Measurements from ENCODE around the gene PI4KA. TPM values are rescaled to one million over a fixed set of nuclear protein-coding genes. Genes with fewer than 3 reads are reported as not detected.
"Not testable (repeated sequence)": the region's sequence is repeated elsewhere in the genome, so short reads cannot be mapped to it uniquely, and the experiment has no call there.

PI4KA gene
- polyA plus RNA-seq, 1 of the 3 experiments (the other 2 are of a cell fraction) = 30.0 TPM

- peak overlapping the region in 1 of 2 experiments; percentile 27; a peak in 1 of 4 replicates for H3K27ac ChIP-seq (ENCODE audit: low read depth in 2 of 2, low read length in 1 of 2)
- no peaks in the 10 kb centered on the region for H3K36me3 ChIP-seq (replicated peaks in 1 of 2; ENCODE audit: control insufficient read depth in 1 of 2, insufficient read depth in 2 of 2, low read length in 1 of 2)
- no peak overlapping the region for H3K4me2 ChIP-seq
- 69% methylated on average over 7 of the region's 7 CpGs for WGBS (ENCODE audit: low lambda C conversion rate)
- peaks cover 0 to 5% of the 10 kb centered on the region in 2 experiments; a peak in 2 of 4 replicates for H3K4me1 ChIP-seq (ENCODE audit: control insufficient read depth in 1 of 2, insufficient read depth in 2 of 2, low read depth in 1 of 2, low read length in 1 of 2)
- no peaks in the 10 kb centered on the region for H3K79me2 ChIP-seq (ENCODE audit: insufficient read depth)
- H4K20me1 ChIP-seq (ENCODE audit: insufficient read depth) = no peaks in the 10 kb centered on the region
- peak; percentile 46; the same call in 1 of the 2 replicates for TF ChIP-seq FOSL2 (IDR thresholded peaks at IDR 0.05; ENCODE audit: borderline replicate concordance, low read depth)
- 0 out of 2 replicates have a peak, but pooled peaks have one; percentile 9 for TF ChIP-seq JUND (IDR thresholded peaks at IDR 0.05)
- no peak for TF ChIP-seq CTCF (IDR thresholded peaks at IDR 0.05)
- H3K9ac ChIP-seq = no peak overlapping the region
- H3F3A ChIP-seq (replicated peaks; ENCODE audit: insufficient read depth) = peaks cover 8% of the 10 kb centered on the region
- H3K27me3 ChIP-seq (ENCODE audit: insufficient read depth) = no peaks in the 10 kb centered on the region
- ChIA-PET CTCF (interaction anchor here (1.1 to 1.6 kb wide), 3 partner anchors 12 to 52 kb away, joined by 3 to 6 read pairs (median 4); partner anchors contain the start of gene CRKL), POLR2A (interaction anchor here (0.7 kb wide), 1 partner anchor 351 kb away, joined by 3 read pairs; no protein-coding TSS in a partner anchor)
- no peak for DNase-seq
- H2AFZ ChIP-seq (ENCODE audit: low read depth) = peak overlapping the region; percentile 53; the same call in 1 of the 2 replicates
- no peak overlapping the region for H3K4me3 ChIP-seq (ENCODE audit: low read depth in 2 of 2, low read length in 1 of 2)
- H3K9me2 ChIP-seq = no peaks in the 10 kb centered on the region
- H3K9me3 ChIP-seq = no peaks in the 10 kb centered on the region
Measured at GRCh38 chr22:20904008-20904979, 45.7 kb upstream of the PI4KA start.

DNA sequence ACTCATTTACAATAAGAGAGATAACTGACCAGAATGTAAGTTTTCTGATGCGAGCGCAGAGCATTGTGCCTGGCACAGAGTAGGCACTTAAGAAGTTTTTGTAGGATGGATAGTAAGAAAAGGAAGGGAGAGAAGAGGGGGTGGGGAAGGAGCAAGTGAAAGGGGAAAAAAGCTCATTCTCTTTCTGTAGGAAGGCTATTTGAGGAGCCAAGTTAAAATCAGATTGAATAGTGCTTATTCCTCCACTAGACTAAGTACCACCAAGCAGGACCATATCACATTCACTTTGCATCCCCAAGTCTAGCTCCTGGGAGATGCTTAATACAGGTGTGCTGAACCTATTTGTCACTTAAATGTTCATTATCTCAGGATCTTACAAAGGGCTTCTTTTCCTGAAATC is 44.5 kb upstream of the PI4KA start:
- Histone ChIP-seq H3K36me3 (replicated peaks in 1 of 2; ENCODE audit: control insufficient read depth in 1 of 2, insufficient read depth in 2 of 2, low read length in 1 of 2) (no peaks in the 10 kb centered on the region), H3F3A (replicated peaks; ENCODE audit: insufficient read depth) (peaks cover 8% of the 10 kb centered on the region), H3K4me1 (ENCODE audit: control insufficient read depth in 1 of 2, insufficient read depth in 2 of 2, low read depth in 1 of 2, low read length in 1 of 2) (peaks cover 0 to 5% of the 10 kb centered on the region in 2 experiments; a peak in 2 of 4 replicates), H3K79me2 (ENCODE audit: insufficient read depth) (no peaks in the 10 kb centered on the region), H3K4me3 (ENCODE audit: low read depth in 2 of 2, low read length in 1 of 2) (no peak overlapping the region), H3K9me3 (no peaks in the 10 kb centered on the region), H4K20me1 (ENCODE audit: insufficient read depth) (no peaks in the 10 kb centered on the region), H3K9me2 (no peaks in the 10 kb centered on the region), H2AFZ (ENCODE audit: low read depth) (no peak overlapping the region), H3K9ac (no peak overlapping the region), H3K27me3 (ENCODE audit: insufficient read depth) (no peaks in the 10 kb centered on the region), H3K27ac (ENCODE audit: low read depth in 2 of 2, low read length in 1 of 2) (no peak overlapping the region), H3K4me2 (no peak overlapping the region)
- CTCF ChIA-PET = interaction anchor here (1.0 to 1.6 kb wide), 2 partner anchors 14 to 17 kb away, joined by 4 to 6 read pairs; no protein-coding TSS in a partner anchor
- TF ChIP-seq USF2 (IDR thresholded peaks at IDR 0.05; ENCODE audit: borderline replicate concordance, low read depth, low read length) = no peak
- TF ChIP-seq USF1 (IDR thresholded peaks at IDR 0.05; ENCODE audit: borderline replicate concordance, low read depth) = no peak
- TF ChIP-seq EZH2phosphoT487 (IDR thresholded peaks at IDR 0.05; ENCODE audit: borderline replicate concordance, low read depth) = no peak
- no peak for TF ChIP-seq RXRA (IDR thresholded peaks at IDR 0.05; ENCODE audit: borderline replicate concordance, low read depth)
- TF ChIP-seq RAD21 (IDR thresholded peaks at IDR 0.05; ENCODE audit: low read length) = no peak
- no peak for TF ChIP-seq PBX3 (IDR thresholded peaks at IDR 0.05)
- no peak for TF ChIP-seq RFX5 (IDR thresholded peaks at IDR 0.05; ENCODE audit: low read length)
- no peak for TF ChIP-seq GATA2 (CRISPR knock-in tag; IDR thresholded peaks at IDR 0.05)
- POLR2A ChIA-PET = no interaction called here
- no peak for DNase-seq
- WGBS (ENCODE audit: low lambda C conversion rate) = 100% methylated on average over 2 of the region's 2 CpGs

GRCh38 chr22:20901093-20902033 is 42.8 kb upstream of the PI4KA start:
- H3K4me2 ChIP-seq; H3K9ac ChIP-seq; H4K20me1 ChIP-seq (ENCODE audit: insufficient read depth); H3K4me1 ChIP-seq (ENCODE audit: control insufficient read depth in 1 of 2, insufficient read depth in 2 of 2, low read depth in 1 of 2, low read length in 1 of 2); H3K9me3 ChIP-seq; H3F3A ChIP-seq (replicated peaks; ENCODE audit: insufficient read depth); H3K4me3 ChIP-seq (ENCODE audit: low read depth in 2 of 2, low read length in 1 of 2); H3K27me3 ChIP-seq (ENCODE audit: insufficient read depth); H3K36me3 ChIP-seq (replicated peaks in 1 of 2; ENCODE audit: control insufficient read depth in 1 of 2, insufficient read depth in 2 of 2, low read length in 1 of 2); DNase-seq; H3K9me2 ChIP-seq; H2AFZ ChIP-seq (ENCODE audit: low read depth); POLR2A ChIA-PET; H3K79me2 ChIP-seq (ENCODE audit: insufficient read depth); H3K27ac ChIP-seq (ENCODE audit: low read depth in 2 of 2, low read length in 1 of 2): not testable (repeated sequence)
- 81% methylated on average over 18 of the region's 18 CpGs for WGBS (ENCODE audit: low lambda C conversion rate)
- CTCF ChIA-PET = interaction anchor here (1.4 to 1.8 kb wide), 2 partner anchors 15 to 16 kb away, joined by 5 to 6 read pairs; no protein-coding TSS in a partner anchor

Data from SK-N-SH (cell line).